Stimulated activated CD8-positive, alpha-beta memory T cell treated with anti-CD3 and anti-CD28 coated beads, Interleukin-12 subunit alpha, Interleukin-12 subunit beta, amount 100 ng/mL, for 1 hour (primary cell): Measurements from ENCODE around the gene RPL28.

Source experiments
- DNase-seq: peaks from one replicate; pipeline ENCODE4 v3.0.0-alpha.2; 2020; ENCODE audit warnings: low read depth

Gene RPL28

DNA sequence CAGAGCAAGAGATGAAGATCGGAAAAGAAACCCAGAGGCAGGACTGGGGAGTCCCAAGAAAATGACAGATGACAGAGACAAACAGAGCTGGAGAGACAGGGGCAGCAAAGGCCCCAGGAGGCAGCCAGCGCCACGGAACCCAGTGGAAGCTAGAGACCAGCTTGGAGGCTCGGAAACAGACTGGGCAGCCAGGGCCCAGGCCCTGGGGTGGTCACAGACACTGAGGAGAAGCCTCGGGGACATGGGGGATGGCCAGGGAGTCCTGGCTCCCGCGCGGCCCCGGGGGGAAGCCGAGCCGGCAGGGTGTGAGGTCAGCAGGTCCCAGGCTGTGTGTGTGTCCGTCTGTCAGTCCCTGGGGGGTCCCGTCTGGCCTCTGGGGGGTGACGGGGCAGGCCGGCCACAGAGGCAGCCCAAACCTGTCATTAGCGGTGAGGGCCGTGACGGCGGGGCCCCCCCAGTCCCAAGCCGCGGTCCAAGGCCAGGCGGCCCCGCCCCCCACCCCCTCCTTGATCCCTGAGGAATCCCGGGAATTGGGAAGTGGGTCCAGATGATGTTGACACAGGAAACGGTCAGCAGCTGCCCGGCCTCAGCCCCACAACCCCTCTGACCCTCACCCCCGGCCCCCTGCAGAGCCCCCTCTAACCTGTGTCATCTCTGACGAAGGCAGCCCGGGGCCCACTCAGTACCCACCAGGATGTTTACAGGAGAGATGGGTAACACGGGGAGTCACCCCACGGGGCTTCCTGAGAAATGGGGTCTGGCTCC lies 11.6 kb upstream of the RPL28 start:
- DNase-seq = no peak

DNA sequence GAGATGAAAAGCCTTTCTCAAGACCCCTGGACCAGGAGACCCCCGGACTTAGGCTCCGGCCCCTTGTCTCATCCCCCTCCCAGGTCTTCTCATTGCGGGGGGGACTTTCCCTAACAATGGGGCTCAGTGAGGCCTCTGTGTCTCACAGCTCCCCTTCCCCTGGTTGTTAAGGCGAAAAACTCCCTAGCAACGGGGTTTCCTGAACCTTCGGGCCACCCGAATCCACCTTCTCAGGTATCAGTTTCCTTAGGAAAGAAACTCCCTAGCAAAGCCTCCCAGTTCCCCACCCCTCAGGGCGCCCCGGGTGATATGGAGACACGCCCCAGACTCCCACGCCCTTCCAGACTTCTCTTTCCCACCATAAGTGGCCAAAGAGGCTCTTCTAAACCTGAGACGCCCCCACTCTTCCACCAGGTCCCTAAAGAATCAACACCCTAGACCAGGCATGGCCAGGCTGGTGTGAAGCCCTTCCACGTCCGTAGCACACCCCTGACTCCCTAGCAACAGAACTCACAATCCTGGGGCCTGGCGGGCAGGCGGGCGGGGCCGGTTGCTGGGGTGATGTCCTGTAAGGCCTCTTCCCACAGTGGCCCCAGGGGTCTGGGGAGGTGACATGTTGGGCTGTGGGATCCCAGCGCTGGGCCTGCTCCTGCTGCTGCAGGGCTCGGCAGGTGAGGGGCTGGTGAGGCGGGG lies 9.3 kb upstream of the RPL28 start, which contains the start of gene TMEM190:
Gene TMEM190, plus strand, starts transcription at position 586 of the 693 bp plus-strand sequence. Its CDS starts 28 bp downstream, at position 614.
- no peak for DNase-seq

DNA sequence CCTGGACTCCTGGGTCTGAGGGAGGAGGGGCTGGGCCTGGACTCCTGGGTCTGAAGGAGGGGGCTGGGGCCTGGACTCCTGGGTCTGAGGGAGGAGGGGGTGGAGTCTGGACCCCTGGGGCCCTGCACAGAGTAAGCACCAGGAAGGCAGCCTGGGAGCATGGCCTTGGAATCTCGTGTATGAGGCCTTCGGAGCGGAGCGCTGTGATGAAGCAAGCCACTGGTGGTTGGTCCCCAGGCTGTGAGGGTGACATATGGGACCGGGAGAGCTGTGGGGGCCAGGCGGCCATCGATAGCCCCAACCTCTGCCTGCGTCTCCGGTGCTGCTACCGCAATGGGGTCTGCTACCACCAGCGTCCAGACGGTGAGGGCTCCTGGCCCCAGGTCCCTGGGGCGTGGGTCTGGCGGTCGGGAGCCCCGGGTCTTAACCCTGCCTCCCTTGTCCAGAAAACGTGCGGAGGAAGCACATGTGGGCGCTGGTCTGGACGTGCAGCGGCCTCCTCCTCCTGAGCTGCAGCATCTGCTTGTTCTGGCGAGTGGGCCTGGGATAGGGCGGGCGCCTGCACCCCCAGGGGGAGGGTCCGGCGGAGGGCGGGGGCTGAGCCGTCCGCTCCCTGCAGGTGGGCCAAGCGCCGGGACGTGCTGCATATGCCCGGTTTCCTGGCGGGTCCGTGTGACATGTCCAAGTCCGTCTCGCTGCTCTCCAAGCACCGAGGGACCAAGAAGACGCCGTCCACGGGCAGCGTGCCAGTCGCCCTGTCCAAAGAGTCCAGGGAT lies 8.2 kb upstream of the RPL28 start:
- DNase-seq = no peak

DNA sequence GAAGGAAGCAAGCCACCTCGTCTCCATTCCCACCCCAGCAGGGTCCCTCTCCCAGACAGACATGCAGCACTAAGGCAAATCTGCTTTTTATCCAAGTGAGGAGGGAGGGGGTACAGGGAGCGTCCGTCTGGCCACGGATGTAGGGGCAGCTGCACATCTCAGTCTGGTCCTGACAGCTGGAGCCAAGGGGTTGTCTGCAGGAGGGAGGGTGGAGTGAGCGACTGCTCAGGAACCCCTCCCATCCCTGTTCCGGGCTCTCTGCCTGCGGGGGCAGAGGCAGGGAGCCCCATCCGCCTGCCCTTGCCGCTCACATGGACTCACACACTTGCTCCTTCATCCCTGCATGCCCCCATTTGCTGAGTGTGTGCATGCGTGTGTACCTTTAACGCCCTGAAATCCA lies 6.6 kb upstream of the RPL28 start:
- DNase-seq = no peak

DNA sequence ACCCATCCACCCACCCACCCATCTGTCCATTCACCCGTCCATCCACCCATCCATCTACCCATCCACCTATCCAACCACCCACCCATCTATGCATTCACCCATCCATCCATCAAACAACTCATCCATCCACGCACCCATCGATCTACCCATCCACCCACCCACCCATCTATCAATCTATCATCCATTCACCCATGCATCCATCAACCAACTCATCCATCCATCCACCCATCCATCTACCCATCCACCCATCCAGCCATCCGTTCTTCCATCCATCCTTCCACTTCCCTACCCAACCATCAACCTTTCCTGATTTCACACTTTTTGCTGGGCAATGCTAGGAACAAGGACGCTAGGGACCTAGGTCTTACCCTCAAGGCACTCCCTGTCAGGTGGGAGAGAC lies 3.7 kb upstream of the RPL28 start:
- DNase-seq = no peak

DNA sequence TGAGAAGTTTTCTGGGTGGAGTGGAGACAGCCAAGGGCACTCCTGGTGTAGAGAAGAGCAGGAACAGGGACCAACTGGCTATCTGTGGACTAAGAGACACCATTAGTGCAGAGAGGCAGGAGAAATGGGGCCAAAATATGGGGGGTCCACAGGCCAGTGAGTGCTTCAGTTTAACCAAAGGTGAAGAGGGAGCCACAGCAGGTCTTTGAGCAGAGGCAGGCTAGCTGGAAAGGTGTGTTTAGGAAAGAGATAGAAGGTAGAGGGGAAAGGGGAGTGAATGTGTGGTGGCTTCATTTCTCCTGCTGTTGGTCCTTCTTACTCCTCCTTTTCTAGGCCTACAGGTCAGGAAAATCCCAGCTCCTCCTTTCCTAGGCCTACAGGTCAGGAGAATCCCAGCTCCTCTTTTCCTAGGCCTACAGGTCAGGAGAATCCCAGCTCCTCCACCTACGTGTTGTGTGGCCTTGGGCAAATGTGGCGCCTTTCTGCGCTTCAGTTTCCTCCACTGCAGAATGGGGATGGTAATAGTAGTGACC lies 3.1 kb upstream of the RPL28 start:
- no peak for DNase-seq

DNA sequence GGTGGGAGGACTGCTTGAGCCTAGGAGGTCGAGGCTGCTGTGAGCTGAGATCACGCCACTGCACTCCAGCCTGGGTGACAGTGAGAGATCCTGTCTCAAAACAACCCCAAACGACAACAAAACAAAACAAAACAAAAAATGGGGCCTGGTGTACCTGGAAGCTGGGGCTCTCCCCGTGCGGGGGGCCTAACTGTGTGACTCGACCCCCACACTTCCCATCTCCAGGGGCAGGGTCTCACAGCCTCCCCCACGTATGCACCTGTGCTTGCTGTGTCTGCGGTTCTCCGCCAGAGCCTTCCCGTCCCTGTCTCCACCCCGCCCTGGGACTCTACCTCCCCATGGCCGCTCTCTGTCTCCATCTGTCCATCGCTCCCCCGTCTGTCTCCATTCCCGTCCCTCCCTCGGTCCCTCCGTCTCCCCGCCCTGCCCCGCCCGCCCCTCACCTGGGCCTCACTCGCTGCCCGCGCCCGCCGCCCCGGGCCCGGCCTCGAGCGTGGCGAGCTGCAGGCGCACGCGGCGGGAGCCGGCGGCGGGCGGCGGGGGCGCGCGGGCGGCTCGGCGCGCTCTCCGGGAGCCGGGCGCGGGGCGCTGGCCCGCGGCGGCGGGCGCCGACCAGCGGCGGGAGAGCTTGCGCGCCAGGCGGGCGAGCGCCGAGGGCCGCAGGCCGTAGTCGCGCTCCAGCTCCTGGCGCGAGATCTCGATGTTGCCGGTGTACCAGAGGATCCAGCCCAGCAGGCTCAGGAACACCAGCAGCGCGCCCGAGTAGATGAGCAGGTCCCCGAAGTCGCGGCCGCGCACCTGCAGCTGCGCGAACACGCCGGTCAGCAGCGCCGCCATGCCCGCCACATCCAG lies 2.2 kb upstream of the RPL28 start:
- DNase-seq = no peak

DNA sequence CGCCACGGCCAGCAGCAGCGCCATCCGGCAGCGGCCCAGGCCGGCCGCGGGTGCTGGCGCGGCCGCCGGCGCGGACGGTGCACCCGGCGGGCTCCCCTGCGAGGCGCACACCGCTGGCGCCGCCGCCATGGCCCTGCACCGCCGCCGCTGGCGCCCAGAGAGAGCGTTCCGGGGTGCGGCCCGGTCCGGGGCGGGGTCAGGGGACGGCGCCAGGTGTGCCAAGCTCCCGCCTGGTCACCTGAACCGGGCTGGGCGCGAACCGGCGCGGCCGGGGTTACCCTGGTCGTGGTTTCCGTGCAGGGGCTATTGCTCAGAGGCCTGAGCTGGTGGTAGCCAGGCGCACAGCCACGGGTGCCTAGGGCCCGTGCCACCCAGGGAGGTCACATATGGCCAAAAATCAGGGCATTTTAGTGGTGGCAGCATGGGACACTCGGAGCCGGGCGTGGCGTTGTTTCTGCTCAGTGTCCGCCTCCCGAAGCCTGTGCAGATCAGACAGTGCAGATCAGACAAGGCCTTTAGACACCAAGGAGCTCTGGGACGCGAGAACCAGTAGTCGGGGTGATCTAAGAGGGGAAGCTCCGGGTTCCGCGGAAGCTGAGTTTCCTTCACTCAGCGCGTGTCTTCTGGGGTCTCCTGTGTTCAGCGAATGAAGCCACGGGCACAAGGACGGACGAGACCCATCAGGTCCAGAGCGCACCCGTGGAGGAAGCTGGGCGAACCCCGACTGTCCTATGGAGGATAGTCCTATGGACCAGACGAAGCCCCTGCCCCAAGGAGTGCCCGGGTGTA lies 1.4 kb upstream of the RPL28 start, which contains the start of gene TMEM238:
Gene TMEM238, minus strand, starts transcription at position 162 of the 789 bp plus-strand sequence. Its CDS starts 33 bp downstream, at position 129.
- no peak for DNase-seq

DNA sequence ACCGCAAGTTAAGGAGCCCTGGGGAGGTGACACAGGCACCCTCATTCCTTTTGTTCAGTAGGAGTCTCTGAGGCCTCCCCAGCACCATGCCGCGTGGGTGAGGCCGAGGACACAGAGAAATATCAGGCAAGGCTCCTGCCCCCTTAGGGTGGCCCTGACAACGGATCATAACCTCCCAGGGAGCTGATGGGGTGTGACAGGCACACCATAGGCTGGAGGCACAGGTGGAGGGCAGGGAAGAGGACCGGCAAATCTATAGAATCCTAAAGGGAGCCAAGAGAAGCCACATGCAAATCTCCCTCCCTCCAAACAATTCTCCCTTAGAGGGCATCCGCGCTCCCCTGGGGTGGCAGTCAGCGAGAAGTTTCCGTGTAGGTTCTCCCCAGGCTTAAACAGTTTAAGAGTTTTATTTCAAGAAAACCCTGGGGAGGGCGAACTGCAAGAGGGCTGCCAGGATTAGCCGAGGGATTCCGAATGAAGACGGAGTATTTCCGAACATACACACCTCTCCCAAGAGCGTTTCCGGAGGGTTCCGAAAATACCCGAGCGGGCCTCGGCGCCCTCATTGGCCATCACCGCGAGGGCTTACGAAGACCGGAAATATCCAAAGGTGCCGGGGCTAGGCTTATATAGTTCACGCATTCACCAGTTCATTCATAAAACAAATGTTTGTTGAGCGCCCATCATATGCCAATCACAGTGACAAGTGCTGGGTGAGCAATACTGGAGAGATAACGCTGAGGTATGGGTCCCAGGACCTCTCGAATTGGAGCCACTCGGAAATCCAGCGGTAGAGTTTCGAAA lies 610 bp upstream of the RPL28 start:
- peak; percentile 84 for DNase-seq

DNA sequence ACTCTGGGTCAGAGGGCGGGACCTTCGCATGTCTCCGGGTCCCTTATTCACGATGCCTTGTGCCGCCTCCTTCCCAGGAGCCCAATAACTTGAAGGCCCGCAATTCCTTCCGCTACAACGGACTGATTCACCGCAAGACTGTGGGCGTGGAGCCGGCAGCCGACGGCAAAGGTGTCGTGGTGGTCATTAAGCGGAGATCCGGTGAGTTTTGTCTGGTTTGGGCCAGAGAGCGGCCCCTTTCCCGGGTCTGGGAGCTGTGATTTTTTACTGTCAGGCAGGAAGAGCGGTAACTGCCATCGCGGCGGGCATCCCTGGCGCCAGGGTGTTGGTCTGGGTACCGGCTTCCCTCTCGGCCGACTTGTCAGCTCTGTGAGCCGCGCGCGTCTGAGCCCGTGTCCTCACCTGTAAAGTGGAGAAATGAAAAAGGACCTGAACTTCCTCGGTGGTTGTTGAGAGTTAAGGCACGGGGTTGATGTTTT lies 800 bp downstream of the RPL28 start:
- DNase-seq = no peak

DNA sequence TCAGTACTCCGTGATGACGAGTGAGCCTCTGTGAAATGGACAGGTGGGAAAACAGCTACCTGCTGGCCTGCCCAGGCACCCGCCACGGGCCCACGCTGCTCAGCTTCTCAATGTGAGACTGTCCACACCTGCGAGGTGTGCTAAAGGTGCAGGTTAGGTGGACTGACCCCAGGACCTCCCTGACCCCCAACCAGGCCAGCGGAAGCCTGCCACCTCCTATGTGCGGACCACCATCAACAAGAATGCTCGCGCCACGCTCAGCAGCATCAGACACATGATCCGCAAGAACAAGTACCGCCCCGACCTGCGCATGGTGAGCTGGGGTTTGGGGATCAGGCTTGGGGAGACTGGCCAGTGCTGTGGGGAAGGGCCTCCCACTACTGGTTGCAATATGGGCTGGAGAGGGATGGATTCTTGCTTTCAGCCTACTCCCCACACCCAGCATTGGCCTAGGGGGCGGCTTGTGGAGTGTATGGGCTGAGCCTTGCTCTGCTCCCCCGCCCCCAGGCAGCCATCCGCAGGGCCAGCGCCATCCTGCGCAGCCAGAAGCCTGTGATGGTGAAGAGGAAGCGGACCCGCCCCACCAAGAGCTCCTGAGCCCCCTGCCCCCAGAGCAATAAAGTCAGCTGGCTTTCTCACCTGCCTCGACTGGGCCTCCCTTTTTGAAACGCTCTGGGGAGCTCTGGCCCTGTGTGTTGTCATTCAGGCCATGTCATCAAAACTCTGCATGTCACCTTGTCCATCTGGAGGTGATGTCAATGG lies 2.2 kb downstream of the RPL28 start:
- DNase-seq = no peak

DNA sequence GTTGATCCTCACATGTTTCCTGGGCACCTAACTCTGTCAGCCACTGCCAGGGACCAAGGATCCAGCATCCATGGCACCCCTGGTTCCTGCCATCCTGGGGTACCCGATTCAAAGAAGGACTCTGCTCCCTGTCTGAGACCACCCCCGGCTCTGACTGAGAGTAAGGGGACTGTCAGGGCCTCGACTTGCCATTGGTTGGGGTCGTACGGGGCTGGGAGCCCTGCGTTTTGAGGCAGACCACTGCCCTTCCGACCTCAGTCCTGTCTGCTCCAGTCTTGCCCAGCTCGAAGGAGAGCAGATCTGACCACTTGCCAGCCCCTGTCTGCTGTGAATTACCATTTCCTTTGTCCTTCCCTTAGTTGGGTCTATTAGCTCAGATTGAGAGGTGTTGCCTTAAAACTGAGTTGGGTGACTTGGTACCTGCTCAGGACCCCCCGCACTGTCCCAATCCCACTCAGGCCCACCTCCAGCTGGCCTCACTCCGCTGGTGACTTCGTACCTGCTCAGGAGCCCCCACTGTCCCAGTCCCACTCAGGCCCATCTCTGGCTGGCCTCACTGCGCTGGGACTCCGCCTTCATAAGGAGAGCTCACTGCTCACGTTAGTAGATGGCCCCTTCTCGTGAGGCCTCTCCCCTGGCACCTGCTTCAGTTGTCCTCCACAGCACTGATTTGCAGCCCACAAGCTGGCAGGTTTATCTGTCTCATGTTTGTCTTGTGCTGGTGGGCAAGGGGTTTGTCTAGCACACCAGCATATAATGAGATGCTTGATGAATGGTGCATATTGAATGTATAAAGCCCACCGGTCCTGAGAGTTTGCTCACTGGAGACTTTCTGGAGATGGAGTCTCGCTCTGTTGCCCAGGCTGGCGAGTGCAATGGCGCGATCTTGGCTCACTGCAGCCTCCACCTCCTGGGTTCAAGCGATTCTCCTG lies 3.9 kb downstream of the RPL28 start:
- no peak for DNase-seq

DNA sequence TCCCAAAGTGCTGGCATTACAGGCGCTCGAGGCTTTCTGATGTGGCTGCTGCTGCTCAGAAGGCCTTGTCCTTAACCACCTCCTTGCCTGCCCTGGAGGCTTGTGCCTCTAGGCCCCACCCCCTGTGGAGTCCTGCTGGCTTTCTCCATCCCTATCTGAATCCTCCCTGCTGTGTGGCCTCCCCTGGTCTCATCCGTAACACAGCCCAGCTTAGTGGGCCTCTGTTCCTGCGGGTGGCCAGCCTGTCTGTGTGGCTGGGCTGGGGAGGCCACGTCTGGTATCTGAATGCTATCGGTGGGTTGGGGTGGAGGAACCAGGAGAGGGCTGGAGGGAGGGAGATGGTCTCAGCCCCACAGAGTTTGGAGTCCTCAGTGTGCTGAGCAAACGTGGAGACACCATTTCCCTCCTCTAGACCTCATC lies 4.7 kb downstream of the RPL28 start:
- no peak for DNase-seq

DNA sequence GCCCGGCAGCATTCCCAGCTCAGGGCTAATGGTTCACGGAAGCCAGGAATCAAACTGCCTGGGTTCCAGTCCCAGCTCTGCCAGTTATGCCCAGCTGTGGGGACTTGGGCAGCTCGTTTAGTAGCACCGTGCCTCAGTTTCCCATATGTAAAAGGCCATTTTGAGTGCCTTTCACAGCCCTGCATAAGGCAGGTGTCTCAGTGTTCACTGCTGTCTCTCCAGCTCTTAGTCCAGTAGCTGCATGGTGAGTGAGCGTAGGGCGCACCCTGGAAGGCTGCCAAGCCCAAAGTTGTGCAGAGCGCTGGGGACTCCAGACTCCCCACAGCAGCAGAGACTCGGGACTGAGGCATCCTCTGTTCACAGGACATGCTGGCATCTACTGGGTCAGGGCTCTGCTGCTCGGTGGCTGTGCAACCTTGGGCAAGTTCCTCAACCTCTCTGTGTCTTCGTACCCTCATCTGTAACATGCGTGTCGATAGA lies 5.5 kb downstream of the RPL28 start:
- DNase-seq = no peak

DNA sequence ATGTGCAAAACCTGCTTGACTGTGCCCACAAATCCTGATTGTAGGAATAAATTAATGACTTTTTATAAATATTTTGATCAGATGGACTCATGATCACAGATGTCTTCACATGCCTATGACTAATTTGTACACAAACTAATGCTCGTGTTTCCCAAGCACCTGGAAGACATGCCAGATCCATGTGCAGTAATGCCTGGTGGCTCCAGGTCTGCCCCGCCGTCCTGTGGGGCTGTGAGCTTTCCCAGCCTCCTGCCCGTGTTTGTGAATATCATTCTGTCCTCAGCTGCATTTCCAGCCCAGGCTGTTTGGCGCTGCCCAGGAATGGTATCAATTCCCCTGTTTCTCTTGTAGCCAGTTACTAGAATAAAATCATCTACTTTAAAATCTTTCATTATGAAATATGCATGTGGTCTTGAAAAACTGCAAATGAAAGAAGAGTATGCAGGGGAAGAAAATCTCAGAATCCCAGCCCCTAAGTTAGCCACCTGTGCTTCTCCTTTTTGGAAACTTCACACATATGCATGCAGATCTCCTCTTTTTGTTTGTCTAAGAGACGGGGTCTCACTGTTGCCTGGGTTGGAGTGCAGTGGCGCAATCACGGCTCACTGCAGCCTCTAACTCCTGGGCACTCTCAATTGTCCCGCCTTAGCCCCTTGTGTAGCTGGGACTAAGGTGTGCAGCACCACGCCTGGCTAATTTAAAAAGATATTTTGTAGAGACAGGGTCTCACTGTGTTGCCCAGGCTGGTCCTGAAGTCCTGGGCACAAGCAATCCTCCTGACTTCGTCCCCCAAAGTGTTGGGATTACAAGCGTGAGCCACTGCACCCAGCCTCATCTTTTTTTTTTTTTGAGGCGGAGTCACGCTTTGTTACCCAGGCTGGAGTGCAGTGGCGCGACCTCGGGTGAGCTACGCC lies 6.2 kb downstream of the RPL28 start:
- DNase-seq = no peak
